ENCODE data around the gene ELAVL1.
"Not testable (repeated sequence)": the region's sequence is repeated elsewhere in the genome, so short reads cannot be mapped to it uniquely, and the experiment has no call there.

ELAVL1 gene

GRCh38 chr19:7920519-7921301, 84.7 kb downstream of the ELAVL1 start:
- DNase-seq, result peak; percentile 79 to 97

GRCh38 chr19:7919610-7920518, 85.6 kb downstream of the ELAVL1 start, which contains the start of gene SNAPC2:
Gene SNAPC2 (plus strand): TSS chr19:7920338. CDS start chr19:7920367, 29 bp downstream.
- peak; percentile 65 to 93 for DNase-seq

GRCh38 chr19:7918615-7919421, 86.6 kb downstream of the ELAVL1 start:
- DNase-seq, result no peak

- not testable (repeated sequence) for DNase-seq
Measured at GRCh38 chr19:7918062-7918614, 87.3 kb downstream of the ELAVL1 start.

GRCh38 chr19:7917267-7918061, 88.0 kb downstream of the ELAVL1 start:
- DNase-seq, result peak in 1 of 2 experiments; percentile 64

- no peak for DNase-seq
Measured at GRCh38 chr19:7916955-7917266, 88.5 kb downstream of the ELAVL1 start.

GRCh38 chr19:7916103-7916954, 89.1 kb downstream of the ELAVL1 start:
- peak in 1 of 2 experiments; percentile 26 for DNase-seq

- DNase-seq, result no peak
Measured at GRCh38 chr19:7915250-7916102, 90.0 kb downstream of the ELAVL1 start.

- no peak for DNase-seq
Measured at GRCh38 chr19:7914598-7915045, 90.8 kb downstream of the ELAVL1 start, which contains the start of gene TGFBR3L. Gene TGFBR3L (plus strand): TSS chr19:7914830.

- no peak for DNase-seq
Measured at GRCh38 chr19:7914099-7914498, 91.3 kb downstream of the ELAVL1 start.

GRCh38 chr19:7913652-7914051, 91.8 kb downstream of the ELAVL1 start:
- no peak for DNase-seq

- no peak for DNase-seq
Measured at GRCh38 chr19:7912697-7913564, 92.5 kb downstream of the ELAVL1 start.

- DNase-seq, result no peak
Measured at GRCh38 chr19:7912144-7912696, 93.2 kb downstream of the ELAVL1 start.

- no peak for DNase-seq
Measured at GRCh38 chr19:7911508-7912143, 93.8 kb downstream of the ELAVL1 start.

- no peak for DNase-seq
Measured at GRCh38 chr19:7910321-7911161, 94.9 kb downstream of the ELAVL1 start.

GRCh38 chr19:7909471-7910067, 95.9 kb downstream of the ELAVL1 start:
- DNase-seq, result no peak
